HTR-8/SVneo (cell line): ENCODE results near the gene RBM20.
"Not testable (repeated sequence)": the region's sequence is repeated elsewhere in the genome, so short reads cannot be mapped to it uniquely, and the experiment has no call there.

Experiments
- DNase-seq: peaks from one replicate; pipeline ENCODE4 v3.0.0; 2011; ENCODE audit warnings: low spot score, mixed read lengths; ENCODE audit not compliant: insufficient read length
- FAIRE-seq: peaks from 2 replicates; lab custom pipeline; 2011; peaks lifted over from hg19 to GRCh38; lab: Jason Lieb, UNC

RBM20 gene

DNA sequence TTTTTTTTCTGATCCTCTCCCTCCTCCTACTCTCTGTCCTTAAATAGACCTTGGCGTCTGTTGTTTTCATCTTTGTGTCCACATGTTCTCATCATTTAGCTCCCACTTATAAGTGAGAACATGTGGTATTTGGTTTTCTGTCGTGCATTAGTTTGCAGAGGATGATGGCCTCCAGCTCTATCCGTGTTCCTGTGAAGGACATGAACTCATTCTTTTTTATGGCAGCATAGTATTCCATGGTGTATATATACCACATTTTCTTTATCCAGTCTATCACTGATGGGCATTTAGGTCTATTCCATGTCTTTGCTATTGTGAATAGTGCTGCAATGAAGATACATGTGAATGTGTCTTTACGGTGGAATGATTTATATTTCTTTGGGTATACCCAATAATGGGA, 20.8 kb upstream of the RBM20 start:
- not testable (repeated sequence) for FAIRE-seq, DNase-seq

DNA sequence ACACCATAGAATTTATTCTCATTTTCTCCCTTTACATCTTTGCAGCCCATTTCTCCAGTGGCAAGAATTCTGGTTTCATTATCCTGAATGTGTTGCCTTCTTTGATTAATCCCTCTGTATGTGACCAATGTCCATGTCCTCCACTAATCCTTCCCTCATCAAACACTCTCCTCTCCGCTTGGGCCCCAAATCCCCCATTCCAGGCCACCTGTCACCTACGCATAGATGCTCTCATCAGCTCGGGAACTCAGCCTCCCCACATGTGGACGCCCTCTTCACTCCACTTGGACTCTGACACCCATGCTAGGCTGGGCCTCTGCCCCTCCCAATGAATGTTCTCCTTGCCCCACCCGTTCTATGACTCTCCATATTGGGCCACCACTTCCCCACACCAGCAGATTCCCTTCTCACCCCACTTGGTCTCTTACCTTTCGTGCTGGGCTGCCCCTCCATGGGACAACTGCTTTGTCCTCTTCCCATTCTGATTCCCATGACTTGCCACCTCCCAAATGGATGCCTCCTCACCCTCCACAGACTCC, 18.7 kb upstream of the RBM20 start:
- no peak for DNase-seq
- FAIRE-seq, result no peak

DNA sequence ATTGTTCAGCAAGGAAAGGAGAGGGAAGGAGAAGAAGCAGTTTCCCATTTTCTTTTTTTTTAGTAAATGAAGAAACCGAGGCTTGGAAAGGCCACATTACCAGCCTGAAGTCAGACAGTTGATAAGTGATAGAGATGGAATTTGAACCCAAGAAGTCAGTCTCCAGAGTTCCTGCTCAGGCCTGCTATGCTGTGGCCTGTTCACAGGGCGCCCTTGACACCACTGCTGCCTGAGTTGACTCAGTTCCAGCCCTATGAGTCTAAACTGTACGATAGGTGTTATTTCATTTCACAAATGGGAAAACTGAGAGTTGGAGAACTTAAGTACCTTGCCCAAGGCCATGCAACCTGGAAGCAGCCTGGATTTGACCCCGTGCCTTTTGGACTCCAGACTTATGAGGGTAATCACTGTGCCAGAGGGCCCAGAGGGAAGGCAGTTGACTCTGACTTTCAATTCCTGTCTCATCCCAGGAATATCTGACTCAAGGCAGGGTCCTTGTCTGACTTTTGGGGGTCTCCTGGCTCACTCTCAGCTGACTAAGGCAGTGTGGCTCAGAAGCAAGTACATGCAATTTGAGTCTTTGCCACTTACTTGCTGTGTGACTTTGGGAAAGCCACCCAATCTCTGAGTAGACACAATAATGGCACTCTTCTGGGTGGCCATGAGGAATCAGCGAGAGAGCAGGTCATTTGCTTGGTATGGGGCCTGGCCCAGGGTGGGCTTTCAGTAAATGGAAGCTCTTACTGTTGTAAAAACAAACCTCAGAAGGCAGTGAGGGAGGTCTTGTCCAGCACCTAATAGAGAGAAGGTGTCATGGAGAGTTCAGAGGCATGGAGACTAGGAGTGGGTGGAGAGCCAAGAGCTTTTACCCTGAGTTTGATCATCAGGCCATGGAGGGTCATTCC, 17.9 kb upstream of the RBM20 start:
- no peak for DNase-seq
- FAIRE-seq, result no peak

DNA sequence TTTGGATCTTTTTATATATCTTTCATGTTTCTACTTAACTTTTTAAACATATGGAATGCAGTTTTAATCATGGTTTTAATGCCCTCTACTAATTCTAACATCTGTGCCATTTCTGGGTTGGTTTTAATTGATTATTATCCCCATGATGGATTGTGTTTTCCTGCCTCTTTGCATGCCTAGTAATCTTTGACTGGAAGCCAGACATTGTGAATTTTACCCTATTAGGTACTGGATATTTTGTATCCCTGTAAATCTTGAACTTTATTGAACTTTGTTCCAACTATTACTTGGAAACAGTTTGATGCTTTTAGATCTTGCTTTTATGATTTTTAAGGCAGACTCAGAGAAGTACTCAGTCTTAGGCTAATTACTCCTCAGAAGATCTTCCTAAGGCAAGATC, 16.0 kb upstream of the RBM20 start:
- FAIRE-seq (no peak), DNase-seq (no peak)

DNA sequence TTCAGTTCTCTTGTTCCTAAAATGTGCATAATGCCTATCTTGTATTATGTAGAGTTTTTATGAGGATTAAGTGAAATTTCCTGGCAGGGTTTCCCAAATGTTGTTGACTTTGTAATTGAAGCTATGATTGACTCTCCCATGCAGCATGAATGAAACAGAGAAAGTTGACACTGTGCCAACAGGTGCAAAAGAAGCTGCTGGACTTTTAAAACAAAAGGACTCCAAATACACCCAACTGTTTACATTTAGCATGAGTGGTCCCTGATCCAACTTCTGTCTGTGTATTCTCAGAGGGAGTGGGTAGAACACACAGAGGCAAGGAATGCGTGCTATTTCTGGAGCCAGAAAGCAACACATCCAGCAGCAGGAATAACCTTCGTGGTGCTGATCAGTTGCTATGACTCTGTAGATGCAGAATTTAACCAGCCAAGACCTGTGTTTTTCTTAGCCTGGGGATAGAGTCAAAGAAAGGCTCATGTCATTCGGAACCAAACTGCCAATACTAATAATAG, 14.4 kb upstream of the RBM20 start:
- FAIRE-seq, result no peak
- no peak for DNase-seq

DNA sequence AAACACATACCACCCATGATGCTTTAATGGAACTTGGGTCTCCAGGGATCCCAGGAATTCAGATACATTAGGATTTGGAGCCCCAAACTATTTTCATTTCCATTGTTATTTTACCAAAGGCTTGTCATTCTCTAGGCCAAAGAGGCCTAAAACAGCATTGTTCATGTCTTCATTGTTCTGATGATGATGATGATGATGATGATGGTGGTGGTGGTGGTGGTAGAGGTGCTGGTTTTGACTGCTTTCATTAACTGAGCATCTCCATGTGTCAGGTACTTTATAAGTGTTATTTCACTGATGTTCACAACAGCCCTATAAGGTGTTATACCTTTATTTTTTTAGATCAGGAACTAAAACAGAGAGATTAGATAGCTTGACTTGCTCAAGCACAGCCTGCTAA, 12.2 kb upstream of the RBM20 start:
- no peak for DNase-seq
- no peak for FAIRE-seq

DNA sequence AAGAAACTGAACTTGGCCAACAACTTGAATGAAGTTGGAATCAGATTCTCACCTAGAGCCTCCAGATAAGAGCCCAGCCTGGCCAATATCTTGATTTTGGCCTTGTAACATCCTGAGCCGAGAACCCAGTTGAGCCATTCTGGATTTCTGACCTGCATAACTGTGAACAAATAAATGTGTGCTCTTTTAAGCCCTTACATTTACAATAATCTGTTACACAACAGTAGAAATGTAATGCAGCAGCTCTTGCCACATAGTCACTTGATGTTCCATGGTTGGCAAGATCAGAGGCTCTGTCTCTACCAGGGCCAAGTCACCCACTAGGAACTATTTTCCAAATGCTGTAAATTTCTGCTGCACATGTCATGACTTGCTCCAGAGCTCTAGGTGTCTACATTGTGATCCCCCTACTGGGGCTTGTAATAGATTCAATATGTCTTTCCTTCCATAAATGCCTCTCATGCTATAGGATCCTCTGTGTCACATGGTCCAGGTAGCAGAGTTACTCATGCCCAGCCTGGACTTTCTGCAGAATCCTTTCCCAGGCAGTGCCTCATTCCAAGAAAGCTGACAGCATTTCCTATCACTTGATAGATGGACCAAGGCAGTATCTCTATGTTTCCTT, 11.4 kb upstream of the RBM20 start:
- FAIRE-seq, result no peak
- no peak for DNase-seq

DNA sequence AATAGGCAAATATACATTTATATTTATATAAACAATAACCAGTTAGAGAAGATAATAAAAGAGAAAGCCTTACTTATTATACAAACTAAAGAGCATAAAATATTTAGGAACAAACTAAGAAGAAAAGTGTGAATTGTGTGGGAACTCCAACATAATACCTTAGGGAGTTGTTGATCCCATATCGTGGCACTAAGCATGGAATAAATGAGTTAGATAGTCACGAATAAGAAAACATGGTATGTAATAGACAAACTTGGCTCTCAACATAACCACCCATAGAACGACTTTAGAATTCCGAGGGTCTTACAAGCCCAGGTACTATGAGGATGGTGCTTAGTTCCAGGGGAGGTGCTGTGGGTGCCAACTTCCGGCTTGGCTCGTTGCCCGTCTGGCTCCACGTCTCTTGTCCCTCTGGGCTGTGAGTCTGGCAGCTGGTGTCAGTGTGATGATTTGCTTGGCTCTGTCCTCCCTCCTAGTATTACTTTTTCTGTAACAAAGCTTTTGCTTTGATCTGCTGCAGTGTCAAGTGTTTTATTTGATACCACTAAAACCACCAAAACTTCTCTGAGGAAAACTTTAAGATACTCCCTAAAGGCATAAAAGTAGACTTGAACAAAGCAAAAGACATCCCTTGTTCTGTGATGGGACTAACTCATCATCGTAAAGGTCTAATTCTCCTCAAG, 9.5 kb upstream of the RBM20 start:
- FAIRE-seq, result no peak
- DNase-seq, result no peak

DNA sequence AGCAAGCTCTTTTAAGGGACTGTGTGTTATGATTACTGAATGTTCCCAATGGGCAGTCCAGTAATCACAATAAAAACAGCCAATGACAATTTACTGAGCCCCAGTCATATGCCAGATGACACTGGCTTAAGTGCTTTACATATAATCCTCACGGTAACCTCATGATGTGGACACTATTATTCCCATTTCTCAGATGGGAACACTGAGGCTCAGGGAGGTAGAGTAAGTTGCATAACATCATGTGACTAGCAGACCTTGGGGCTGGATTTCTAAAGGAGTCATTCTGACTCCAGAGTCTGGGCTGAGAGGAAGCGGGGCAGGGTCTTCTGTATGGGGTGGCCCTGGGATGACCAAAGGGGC, 7.6 kb upstream of the RBM20 start:
- FAIRE-seq, result no peak
- no peak for DNase-seq

DNA sequence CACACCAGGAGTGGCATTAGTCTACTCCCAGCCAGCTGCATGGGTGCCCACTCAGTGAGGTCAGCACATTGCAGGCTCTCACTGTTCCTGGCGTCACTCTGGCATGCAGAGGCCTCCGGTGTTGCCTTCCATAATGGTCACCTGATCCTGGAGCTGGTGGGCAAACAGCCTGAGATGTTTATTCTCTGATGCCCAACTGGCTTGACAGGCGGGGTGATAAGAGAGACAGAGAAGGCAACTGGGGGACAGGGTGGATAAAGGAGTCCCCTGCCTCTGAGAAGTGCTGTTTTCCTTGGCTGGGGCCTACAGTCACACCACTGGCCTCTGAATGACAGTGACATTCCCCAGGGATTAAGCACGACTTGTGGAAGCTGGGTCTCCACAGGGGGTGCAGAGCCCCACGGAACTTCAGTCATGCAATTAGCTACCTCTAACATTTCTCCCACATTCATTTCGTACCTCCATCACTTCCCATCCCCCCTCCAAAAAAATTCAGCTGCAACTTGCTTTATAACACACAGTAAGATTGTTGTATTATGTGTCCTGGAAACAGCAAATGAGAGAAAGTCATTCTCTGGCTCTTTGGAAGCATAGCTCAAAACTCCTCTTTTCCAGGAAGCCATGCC, 7.1 kb upstream of the RBM20 start:
- FAIRE-seq (no peak), DNase-seq (no peak)

DNA sequence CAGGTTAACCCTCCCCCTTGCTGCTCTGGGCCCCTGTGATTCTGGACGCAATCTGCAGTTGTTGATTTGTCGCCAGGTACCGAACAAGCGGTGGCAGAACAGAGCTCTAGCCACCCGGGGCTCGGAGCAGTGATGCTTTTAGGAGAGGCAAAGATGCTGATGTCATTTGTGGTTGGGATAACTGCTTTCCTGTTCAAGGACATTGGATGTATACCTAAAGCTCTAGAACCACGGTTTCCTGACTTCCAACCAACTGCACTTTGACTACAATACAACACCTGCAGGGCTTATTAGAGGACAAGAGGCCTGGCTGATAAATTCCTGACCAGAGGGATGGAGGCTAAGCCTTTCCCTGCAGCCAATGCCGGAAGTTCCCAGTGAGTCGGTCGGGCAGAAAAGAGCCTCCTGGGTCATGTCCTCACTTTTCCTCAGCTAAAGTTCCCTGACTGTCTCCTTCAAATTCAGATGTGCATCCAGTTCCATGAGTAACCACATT, 6.5 kb upstream of the RBM20 start:
- DNase-seq (peak; percentile 19), FAIRE-seq (no peak)

DNA sequence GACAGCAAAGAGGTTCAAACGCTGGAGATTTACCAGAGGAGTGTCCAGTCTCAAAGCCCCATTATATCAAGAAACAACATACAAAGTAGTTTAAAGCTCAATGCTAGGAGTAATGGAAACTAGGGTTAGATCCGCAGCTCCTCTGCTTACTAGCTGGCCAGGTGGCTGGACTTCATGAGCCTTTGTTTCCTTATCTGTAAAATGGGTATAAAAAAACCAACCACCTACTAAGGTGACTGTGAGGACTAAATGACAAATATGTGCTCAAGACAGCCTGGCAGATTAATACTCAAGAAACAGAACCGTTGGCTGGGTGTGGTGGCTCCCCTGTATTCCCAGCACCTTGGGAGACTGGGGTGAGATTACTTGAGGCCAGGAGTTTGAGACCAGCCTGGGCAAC, 5.8 kb upstream of the RBM20 start:
- DNase-seq (no peak), FAIRE-seq (no peak)

DNA sequence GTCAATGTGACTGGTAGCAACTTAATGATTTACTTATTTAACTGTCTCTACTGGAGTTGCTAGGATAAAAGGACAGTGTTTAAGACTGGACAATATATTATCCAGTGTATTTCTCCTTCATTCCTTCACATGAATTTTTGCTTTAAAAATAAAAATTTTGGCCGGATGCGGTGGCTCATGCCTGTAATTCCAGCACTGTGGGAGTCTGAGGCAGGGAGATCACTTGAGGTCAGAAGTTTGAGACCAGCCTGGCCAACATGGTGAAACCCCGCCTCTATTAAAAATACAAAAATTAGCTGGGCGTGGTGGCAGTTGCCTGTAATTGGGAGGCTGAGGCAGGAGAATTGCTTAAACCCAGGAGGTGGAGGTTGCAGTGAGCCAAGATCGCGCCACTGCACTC, 5.1 kb upstream of the RBM20 start:
- not testable (repeated sequence) for FAIRE-seq, DNase-seq

DNA sequence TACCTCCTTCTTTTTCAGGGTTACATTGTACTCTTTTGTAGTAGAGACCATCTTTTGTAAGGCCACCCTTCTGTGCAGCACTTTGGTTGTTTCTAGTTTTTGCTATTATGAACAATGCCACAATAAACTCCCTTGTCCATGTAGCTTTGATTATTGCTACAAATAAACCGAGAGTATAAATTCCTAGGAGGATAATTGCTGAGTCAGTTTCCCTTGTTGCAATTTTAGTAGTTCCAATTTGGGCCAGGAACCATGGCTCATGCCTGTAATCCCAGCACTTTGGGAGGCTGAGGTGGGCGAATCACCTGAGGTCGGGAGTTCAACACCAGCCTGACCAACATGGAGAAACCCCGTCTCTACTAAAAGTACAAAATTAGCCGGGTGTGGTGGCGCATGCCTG, 4.3 kb upstream of the RBM20 start:
- DNase-seq, FAIRE-seq: not testable (repeated sequence)

DNA sequence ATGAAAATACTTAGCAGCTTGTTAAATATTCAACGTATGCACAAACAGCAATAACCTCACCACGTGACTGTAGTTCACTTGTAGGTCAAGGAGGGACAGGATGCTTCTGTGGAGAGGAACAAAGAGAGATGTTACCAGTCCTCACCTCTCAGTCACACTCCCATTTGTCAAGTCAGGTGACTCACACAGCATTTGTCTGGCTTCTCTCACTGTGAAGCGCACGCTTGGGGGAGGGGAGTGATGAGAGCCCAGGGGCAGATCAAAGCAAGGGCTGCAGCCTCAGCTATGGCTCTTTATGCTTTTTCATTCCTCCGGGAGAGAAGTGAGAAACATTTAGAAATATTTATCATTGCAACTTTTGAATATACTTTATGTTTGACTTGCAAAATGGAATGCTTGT, 2.9 kb upstream of the RBM20 start:
- peak; percentile 40 for FAIRE-seq
- DNase-seq, result peak; percentile 26

DNA sequence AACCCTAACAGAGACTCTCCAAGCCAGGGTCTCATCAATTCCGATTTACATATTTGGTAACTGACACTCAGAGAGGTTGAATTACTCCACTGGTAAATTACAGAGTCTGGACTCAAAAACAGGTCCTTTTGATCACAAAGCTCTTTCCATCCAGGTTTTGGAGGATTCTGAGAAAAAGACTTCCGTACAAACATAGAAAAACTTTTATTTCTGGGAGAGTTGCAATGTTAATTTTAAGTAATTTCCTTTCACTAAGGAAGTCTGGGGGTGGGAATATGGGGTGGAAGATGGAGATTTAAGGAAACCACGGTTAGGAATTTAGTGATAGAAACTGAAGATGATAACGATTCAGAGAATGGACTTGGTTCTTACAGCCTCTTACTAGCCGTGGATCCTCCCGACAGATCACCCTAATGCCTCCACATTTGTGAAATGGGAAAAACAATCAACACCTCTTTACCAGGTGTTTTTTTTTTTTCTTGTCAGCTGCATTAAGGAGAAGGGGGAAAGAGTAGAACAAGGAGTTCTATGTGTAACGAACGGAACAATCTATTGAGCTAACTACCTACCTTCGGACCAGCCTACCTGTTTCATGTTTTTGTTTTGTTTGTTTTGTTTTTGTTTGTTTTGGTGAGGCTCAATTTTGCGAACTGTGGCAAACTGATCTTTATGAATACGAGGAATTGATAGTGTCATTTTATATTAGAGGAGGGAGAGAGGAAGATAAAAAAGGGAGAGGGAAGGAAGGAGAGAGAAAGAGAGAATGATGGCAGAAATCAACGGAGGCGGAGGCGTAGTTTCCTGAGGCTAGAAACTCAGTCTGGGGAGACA, 1.7 kb upstream of the RBM20 start:
- FAIRE-seq (no peak), DNase-seq (no peak)

DNA sequence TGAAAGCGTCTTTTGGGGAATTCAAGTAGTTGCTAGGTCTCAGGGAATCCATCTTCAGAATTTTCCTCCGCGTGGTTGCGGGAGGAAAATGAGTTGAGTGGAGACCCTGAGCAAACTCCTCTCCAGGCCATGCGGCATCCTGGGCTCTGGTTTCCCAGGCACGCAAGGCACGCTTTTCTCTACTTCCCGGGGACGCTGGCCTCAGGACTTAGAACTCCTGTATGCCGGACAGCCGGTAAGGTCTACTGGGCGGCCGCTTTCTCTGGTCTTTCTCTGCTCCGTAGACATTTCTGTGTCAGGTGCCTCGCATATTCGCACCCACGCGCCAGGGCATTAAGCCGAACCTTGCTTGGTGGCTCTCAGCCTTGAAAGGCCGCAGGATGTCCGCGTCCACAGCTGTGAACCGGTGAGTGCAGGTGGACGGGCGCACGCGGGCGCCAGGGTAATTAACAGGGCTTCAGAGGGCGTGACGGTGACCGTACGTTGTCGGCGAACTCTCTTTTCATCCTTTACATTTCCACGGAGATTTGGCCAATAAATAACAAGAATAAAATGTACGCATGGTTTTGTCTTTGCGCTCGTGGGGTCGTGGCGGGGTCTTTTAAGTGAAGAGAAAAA, 992 bp upstream of the RBM20 start:
- no peak for FAIRE-seq
- no peak for DNase-seq

DNA sequence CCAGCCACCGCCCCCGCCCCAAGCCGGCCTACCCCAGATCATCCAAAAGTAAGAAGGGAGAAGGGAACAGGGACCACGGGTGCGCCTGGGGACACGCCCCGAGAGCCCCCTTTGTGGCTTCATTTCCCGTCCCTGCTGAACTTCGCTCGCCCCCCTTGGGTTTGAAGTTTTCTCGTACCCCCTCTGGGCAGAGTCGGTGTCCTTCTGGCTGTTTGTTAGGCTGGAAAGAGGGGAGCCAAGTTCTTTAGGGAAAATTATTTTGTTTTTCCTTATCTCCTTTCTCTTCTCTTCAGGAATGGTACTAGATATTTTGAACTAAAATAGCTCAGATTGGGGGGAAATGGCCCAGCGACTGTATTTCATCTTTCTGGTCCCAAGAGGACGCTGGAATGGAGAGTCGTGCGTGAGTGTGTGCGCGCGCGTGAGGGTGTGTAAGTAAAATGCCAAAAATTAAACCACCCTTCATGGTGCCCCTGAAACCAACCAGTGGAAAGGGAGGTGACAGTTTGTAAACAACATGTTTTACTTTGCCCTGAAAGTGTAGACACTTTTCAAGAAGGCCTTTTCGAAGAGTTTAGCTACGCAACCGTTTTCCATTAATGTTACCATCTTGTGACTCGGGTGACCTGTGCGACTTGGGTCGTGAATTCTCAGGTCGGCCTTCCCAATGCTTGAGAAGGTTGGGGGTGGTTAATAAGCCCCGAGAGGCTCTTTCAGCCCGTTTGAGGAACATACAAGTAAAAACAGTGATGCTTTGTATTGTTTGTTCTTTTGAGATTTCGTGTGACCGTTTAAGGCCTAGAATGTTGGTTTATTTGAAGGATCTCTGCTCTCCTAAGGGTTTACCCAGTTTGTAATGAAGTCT, 694 bp downstream of the RBM20 start:
- FAIRE-seq, result no peak
- DNase-seq, result no peak
